NCI-H524 (cell line): ENCODE data around the gene BANF1.

Experiments used
- DNase-seq, 2 experiments: peaks; one replicate each; lab custom pipeline; 2025; lab: John Stamatoyannopoulos, UW

BANF1 gene, protein sequence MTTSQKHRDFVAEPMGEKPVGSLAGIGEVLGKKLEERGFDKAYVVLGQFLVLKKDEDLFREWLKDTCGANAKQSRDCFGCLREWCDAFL

GRCh38 chr11:66001942-66002647, at the start of gene BANF1, which contains the start of gene EIF1AD:
TSS of gene BANF1 (plus strand) at chr11:66002503. CDS start at chr11:66003251, 748 bp downstream.
TSS of gene EIF1AD (minus strand) at chr11:66002157. CDS start at chr11:66000389, 1,768 bp downstream.
- peak; percentile 97 to 98 for DNase-seq

- no peak for DNase-seq
These were observed 48.8 kb upstream of the BANF1 start for GRCh38 chr11:65953471-65953870.

- no peak for DNase-seq
These were observed 47.5 kb upstream of the BANF1 start for GRCh38 chr11:65954771-65955170.

DNA sequence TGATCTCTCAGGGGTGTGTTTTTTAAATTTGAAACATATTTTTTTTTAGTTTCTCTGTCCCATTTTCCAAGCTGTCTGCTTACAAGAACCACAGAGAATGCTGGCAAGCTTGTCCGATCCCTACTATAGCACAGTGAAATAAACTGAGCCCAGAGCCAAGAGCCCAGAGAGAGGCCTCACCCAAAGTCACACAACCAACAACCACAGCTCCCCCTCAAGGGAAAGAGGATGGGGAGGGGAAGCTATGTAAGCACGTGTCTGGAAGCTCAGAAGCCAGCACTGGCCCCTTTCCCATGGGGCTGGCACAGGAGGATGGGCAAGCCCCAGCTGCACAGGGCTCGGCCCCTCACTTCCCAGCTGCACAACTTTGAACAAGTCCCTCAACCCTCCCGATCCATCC, 44.0 kb upstream of the BANF1 start:
- no peak for DNase-seq

DNA sequence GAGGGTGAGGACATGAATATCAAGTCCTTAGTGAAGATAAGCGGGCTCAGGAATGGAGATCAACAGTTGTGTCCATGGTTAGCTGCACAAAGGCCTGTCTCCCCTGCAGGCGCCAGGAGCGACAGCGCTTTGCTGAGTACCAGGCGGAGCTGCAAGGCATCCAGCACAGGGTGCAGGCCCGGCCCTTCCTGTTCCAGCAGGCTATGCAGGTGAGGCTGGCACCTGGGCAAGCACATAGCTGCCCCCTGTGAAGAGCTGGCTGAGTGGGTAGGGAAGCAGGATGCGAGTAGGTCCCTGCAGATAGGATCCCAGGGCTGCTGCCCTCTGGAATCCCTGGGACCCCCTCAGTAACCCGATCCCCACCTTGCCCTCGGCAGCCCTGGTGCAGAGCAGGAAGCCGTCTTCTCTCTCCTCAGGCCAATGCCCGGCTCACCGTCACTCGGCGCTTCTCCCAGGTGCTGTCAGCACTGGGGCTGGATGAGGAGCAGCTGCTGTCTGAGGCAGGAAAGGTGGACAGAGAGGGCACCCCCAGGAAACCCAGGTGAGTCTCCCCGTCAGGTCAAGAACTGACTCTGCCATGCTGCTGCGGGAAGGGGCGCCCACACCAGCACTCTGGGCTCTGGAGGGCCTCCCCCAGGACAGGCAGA, 43.4 kb upstream of the BANF1 start:
- DNase-seq = no peak

DNA sequence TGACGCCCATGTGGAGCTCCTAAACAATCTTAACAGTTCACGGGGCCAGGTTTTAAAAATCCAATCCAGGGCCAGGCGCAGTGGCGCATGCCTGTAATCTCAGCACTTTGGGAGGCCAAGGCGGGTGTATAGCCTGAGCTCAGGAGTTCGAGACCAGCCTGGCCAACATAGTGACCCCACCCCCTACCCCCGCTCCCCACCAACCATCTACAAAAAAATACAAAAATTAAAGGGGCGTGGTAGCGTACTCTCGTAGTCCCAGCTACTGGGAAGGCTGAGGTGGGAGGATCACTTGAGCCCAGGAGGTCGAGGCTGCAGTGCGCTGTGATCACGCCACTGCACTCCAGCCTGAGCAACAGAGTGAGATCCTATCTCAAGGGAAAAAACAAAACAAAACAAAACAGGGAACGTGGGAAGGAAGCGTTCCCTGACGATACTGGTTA, 41.5 kb upstream of the BANF1 start:
- DNase-seq = no peak

DNA sequence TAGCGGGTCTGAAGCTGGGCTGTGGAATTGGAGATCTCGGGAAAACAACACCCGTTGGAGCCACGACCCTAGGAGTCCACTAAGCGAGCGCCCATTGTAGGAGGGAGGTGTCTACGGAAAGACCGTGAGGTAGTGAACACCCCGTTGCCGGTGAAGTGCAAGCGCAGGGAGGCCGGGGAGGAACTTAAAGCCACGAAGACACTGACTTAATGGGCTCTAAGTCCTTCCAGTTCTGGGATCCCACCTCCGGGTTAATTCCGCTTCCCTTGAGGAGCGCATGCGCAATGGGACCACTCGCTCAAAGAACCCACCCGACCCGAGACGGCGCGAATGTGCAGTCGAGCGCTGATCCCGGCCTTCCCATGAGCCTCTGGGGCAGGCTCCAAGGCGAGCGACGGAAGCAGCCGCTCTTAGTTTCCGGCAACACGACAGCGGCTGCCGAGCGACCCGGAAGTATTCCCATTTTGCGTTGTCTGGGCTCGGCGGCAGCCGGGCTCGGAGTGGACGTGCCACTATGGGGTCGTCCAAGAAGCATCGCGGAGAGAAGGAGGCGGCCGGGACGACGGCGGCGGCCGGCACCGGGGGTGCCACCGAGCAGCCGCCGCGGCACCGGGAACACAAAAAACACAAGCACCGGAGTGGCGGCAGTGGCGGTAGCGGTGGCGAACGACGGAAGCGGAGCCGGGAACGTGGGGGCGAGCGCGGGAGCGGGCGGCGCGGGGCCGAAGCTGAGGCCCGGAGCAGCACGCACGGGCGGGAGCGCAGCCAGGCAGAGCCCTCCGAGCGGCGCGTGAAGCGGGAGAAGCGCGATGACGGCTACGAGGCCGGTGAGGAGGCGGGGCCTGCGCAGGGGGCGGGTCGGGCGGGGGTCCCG, 40.8 kb upstream of the BANF1 start, which contains the start of gene SART1:
TSS of gene SART1 (plus strand) at position 468 of the 874 bp plus-strand sequence. CDS start at position 515, 47 bp downstream.
- DNase-seq = peak; percentile 94 to 98

GRCh38 chr11:65962141-65962564, 40.1 kb upstream of the BANF1 start:
- DNase-seq = no peak

DNA sequence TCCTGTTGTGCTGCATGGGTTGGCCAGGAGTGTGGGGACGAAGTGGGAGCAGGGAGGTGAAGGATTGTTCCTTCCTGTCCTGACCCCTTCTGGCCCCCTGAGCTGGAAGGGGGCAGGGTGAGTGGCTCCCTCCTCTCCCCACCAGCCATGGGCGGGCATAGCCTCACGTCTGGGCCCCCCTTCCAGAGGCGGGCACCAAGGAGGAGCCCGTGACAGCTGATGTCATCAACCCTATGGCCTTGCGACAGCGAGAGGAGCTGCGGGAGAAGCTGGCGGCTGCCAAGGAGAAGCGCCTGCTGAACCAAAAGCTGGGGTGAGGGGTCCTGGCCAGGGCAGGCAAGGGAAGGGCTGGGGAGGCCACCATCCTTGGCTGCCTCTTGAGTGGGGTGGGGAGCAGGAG, 37.4 kb upstream of the BANF1 start:
- no peak for DNase-seq

- DNase-seq = no peak
These were observed 36.1 kb upstream of the BANF1 start for GRCh38 chr11:65965986-65966762.

DNA sequence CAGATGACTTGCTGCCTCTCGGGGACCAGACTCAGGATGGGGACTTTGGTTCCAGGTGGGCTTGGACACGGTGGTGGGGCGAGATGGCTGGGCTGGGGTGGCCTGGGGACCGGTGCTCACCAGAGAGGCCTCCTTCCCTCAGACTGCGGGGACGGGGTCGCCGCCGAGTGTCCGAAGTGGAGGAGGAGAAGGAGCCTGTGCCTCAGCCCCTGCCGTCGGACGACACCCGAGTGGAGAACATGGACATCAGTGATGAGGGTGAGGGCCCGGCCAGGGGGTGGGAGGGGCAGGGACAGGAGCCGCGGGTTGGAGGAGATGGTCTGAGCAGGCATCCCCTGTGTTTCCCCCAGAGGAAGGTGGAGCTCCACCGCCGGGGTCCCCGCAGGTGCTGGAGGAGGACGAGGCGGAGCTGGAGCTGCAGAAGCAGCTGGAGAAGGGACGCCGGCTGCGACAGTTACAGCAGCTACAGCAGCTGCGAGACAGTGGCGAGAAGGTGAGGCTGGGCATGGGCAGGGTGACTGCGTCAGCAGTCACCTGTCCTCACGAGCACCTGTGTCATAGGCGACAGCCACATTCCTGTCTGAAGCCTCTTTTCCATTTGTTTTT, 34.9 kb upstream of the BANF1 start:
- DNase-seq = no peak

DNA sequence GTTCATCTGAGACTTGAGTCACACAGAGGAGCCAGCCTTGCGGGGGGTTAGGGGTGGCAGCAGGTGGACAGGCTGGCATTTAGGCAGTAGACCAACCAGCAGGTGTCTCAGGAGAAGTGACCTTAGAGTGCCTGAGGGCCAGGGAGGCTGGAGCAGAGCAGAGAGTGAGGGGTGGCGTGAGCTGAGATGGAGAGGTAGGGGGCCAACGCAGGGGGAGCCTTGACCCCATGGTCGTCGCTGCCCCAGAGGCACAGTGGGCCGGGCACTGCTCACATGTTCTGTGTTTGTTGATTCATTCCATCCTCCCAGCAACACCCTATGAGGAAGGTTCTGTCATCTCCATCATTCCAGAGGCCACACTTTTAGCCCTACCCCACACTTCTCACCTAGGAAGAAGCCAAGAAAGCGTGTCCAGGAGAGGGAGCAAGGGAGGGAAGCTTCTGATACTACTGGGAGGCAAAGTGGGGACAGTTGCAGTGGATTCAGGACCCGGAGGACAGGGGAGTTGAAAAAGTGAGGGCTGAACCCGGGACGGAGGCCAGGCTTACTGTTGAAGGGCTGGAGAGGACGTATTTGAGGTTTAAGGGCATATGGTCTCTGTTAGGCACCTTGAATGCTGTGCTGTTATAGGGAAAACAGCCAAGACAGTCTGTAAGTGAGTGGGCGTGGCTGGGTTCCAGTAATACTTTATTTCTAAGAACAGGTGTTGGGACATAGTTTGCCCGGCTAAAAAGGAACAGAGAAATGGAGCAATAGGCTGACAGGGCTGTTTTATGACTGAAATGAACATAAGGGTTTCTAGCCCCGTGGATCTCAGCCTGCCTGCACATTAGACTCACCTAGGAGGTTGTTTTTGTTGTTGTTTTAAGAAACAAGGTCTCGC, 33.5 kb upstream of the BANF1 start:
- no peak for DNase-seq

- DNase-seq = no peak
These were observed 30.2 kb upstream of the BANF1 start for GRCh38 chr11:65972116-65972515.

DNA sequence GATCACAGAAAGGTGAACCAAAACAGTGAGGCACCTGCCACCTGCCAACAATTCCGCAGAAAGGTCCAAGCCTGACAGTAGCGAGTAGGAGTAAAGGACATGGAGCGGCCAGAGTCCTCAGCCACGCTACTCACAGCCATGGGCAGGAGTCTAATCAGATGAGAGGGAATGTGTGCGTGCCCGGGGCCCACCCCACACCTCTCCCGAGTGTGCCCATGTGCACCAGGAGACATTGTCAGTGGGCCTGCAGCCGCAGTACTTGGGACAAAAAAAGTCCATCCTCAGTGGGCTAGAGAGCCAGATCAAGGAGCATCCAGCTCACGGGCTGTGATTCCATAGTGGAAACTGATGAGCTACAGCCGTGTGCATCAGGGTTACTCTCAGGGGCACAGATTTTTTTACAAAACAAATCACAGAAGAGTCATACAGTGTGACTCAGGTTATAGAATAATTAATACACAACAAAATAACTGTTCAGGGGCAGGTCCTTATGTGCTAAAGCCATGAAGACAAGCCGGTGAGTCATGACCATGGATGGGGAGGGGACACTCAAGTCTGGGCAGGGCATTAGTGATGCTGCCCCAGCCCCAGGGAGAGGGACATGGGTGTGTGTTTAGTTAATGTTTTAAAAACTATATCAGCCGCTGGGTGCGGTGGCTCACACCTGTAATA, 28.7 kb upstream of the BANF1 start:
- no peak for DNase-seq

DNA sequence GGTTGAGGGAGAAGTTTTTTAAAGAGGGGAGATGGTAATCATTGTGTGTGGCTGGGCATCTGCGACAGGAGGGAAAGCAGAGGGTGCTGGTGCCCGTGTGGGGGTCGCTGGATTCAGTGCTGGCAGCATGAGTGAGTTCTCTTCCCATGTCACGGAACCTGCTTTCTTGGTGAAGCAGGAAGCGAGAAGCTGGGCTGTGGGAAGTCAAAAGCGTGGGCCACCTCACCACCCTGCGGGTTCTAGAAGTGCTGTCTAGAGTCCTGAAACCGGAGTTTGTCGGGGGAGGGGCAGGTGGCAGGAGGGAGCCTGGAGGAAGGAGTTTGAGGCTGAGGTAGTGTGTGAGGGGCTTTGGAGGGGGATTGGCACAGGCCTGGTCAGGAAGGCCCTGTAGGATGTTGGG, 26.5 kb upstream of the BANF1 start:
- DNase-seq = no peak

DNA sequence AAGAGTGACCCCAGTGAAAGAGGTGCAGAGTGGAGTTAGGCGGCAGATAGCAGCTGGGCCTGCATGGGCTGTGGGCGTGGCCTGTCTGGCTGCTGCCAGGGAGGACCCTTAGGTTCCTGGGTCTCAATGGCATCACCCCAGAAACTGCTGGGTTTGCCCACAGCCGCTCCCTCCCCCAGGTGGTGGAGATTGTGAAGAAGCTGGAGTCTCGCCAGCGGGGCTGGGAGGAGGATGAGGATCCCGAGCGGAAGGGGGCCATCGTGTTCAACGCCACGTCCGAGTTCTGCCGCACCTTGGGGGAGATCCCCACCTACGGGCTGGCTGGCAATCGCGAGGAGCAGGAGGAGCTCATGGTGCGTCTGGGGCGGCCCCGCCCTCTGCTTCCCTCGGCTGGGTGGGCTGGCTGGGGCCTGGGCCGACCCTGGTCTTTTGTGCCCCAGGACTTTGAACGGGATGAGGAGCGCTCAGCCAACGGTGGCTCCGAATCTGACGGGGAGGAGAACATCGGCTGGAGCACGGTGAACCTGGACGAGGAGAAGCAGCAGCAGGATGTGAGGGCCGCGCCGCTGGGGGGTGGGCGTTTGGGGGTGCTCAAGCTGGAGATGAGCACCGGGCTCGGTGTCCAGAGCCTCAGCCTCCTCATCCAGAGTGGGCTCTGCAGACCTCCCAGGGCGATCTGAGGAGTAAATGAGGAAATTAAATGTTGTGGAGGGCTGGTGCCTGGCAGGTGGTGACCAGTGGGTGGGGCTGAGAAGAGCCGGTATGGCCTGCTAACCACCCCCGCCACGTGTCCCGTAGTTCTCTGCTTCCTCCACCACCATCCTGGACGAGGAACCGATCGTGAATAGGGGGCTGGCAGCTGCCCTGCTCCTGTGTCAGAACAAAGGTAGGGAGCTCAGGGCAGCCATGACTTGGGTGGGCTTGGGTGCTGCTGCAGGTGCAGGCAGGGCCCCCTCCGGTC, 25.8 kb upstream of the BANF1 start:
- DNase-seq = no peak

- no peak for DNase-seq
These were observed 24.5 kb upstream of the BANF1 start for GRCh38 chr11:65977621-65978390.
